CD4-positive, alpha-beta T cell treated with Interleukin-4 for 1 hour (primary cell): Measurements from ENCODE around the gene CTCFL.
"Not testable (repeated sequence)": the region's sequence is repeated elsewhere in the genome, so short reads cannot be mapped to it uniquely, and the experiment has no call there.

ENCODE experiments used
- DNase-seq, 2 donors: peaks; one replicate each; pipeline ENCODE4 v3.0.0-alpha.2; 2020 to 2022

Gene CTCFL

GRCh38 chr20:57476641-57477461, 48.1 kb downstream of the CTCFL start:
- no peak for DNase-seq

GRCh38 chr20:57476084-57476526, 48.8 kb downstream of the CTCFL start:
- no peak for DNase-seq

- no peak for DNase-seq
Observed at GRCh38 chr20:57475388-57476083, 49.4 kb downstream of the CTCFL start.

GRCh38 chr20:57474816-57475215, 50.1 kb downstream of the CTCFL start:
- DNase-seq: no peak

- DNase-seq: no peak
Observed at GRCh38 chr20:57474205-57474604, 50.7 kb downstream of the CTCFL start.

- peak; percentile 11 to 52 for DNase-seq
Observed at GRCh38 chr20:57473246-57474048, 51.5 kb downstream of the CTCFL start.

GRCh38 chr20:57472474-57472873, 52.5 kb downstream of the CTCFL start:
- not testable (repeated sequence) for DNase-seq

GRCh38 chr20:57471496-57472372, 53.2 kb downstream of the CTCFL start:
- DNase-seq: no peak

GRCh38 chr20:57470666-57471495, 54.1 kb downstream of the CTCFL start:
- no peak for DNase-seq

- DNase-seq: no peak
Observed at GRCh38 chr20:57470212-57470522, 54.8 kb downstream of the CTCFL start.

- DNase-seq: no peak
Observed at GRCh38 chr20:57469418-57470211, 55.3 kb downstream of the CTCFL start.

GRCh38 chr20:57468523-57469417, 56.2 kb downstream of the CTCFL start:
- no peak for DNase-seq

GRCh38 chr20:57467742-57468141, 57.2 kb downstream of the CTCFL start:
- DNase-seq: no peak

- no peak for DNase-seq
Observed at GRCh38 chr20:57465943-57466342, 59.0 kb downstream of the CTCFL start.

- no peak for DNase-seq
Observed at GRCh38 chr20:57465486-57465885, 59.5 kb downstream of the CTCFL start.

GRCh38 chr20:57464642-57465211, 60.2 kb downstream of the CTCFL start:
- DNase-seq: peak in 1 of 2 donors; percentile 57

- DNase-seq: no peak
Observed at GRCh38 chr20:57462781-57463180, 62.2 kb downstream of the CTCFL start.

GRCh38 chr20:57461726-57462125, 63.2 kb downstream of the CTCFL start:
- DNase-seq: no peak

GRCh38 chr20:57460781-57461465, 64.0 kb downstream of the CTCFL start:
- DNase-seq: no peak
